ENCODE results near the gene AXIN1. TPM values are rescaled to one million over a fixed set of nuclear protein-coding genes. Genes with fewer than 3 reads are reported as not detected.

Gene AXIN1
- total RNA-seq, 1 experiment from 2014 or later, result 5.8 TPM

DNA sequence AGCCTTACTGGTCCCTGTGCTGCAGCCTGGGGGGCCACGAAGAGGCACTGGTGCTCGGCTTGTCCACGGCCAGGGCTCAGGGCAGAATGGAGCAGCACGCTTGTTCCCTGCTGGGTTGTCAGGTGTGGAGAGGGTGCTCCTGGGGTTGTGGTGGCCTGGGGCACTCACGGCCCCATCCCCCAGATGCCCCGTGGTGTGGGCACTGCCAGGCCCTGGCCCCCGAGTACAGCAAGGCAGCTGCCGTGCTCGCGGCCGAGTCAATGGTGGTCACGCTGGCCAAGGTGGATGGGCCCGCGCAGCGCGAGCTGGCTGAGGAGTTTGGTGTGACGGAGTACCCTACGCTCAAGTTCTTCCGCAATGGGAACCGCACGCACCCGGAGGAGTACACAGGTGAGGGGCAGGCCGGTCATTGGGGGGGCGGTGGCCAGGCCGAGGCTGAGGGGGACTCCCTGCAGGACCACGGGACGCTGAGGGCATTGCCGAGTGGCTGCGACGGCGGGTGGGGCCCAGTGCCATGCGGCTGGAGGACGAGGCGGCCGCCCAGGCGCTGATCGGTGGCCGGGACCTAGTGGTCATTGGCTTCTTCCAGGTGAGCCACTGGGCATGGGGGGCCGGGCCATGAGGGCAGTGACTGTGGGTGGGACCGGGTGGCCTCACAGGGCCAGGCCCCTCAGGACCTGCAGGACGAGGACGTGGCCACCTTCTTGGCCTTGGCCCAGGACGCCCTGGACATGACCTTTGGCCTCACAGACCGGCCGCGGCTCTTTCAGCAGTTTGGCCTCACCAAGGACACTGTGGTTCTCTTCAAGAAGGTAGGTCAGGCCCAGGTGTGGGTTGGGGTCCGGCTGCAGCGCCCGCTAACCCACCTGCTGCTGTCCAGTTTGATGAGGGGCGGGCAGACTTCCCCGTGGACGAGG is 68.1 kb downstream of the AXIN1 start:
- DNase-seq (ENCODE audit: low read depth), result no peak

DNA sequence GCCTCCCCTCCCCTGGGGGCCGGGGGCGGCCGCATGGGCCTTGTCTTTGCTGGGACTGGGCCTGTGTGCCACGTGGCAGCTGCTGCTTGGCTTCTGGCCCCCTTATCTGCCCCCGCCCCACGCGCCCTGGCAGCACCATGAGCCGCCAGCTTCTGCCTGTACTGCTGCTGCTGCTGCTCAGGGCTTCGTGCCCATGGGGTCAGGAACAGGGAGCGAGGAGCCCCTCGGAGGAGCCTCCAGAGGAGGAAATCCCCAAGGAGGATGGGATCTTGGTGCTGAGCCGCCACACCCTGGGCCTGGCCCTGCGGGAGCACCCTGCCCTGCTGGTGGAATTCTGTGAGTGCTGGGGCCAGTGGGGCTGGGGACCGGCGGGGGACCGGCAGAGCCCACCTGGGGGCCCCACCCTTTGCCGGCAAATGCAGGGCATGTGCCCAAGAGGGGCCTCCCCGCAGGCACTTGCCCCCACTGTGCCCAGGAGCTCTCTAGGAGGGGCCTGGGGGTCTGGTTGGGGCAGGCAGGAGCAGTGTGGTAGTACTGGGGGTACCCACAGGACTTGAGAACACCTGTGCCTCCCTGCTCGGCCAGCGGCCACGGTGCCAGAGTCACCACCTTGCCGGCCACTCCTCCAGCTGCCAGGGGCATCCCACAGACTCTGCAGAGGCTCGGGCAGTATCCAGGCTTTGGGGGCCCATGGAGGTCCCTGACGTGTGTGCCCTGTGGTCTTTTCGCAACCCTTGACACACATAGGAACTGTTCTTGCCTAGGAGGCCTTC is 69.3 kb downstream of the AXIN1 start, which contains the start of gene PDIA2:
PDIA2 (plus strand) TSS at position 132 of the 773 bp plus-strand sequence; CDS start at position 138, 6 bp downstream.
- DNase-seq (ENCODE audit: low read depth), result no peak

DNA sequence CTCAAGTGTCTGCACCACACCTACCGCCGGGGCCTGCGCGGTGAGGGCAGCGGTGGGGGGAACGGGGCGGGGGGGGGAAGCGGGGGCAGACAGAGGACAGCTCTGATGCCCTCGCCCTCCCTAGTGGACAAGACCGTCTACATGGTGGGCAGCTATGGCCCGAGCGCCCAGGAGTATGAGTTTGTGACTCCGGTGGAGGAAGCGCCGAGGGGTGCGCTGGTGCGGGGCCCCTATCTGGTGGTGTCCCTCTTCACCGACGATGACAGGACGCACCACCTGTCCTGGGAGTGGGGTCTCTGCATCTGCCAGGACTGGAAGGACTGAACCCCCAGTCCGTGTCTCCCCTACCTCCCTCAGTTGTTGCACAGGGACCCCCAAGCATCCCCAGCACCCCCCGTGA is 70.0 kb downstream of the AXIN1 start:
- no peak for DNase-seq (ENCODE audit: low read depth)

DNA sequence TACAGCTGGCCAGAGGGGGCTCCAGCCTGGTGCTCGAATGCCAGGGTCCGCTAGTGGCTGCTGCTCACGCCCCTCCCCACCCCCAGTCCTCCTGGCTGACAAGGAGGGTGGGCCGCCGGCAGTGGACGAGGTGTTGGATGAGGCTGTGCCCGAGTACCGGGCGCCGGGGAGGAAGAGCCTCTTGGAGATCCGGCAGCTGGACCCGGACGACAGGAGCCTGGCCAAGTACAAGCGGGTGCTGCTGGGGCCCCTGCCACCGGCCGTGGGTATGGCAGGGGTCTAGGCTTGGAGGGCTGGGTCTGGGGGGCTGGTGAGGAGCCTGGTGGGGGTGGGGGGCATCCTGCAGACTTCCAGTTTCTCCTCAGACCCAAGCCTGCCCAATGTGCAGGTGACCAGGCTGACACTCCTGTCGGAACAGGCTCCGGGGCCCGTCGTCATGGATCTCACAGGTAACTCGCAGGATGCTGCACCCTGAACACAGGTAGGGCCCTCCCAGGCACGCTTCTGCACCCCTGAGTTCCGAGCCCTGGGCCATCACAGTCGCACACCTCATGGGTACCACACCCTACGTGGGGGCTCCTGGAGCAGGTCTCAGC is 70.8 kb downstream of the AXIN1 start:
- no peak for DNase-seq (ENCODE audit: low read depth)

DNA sequence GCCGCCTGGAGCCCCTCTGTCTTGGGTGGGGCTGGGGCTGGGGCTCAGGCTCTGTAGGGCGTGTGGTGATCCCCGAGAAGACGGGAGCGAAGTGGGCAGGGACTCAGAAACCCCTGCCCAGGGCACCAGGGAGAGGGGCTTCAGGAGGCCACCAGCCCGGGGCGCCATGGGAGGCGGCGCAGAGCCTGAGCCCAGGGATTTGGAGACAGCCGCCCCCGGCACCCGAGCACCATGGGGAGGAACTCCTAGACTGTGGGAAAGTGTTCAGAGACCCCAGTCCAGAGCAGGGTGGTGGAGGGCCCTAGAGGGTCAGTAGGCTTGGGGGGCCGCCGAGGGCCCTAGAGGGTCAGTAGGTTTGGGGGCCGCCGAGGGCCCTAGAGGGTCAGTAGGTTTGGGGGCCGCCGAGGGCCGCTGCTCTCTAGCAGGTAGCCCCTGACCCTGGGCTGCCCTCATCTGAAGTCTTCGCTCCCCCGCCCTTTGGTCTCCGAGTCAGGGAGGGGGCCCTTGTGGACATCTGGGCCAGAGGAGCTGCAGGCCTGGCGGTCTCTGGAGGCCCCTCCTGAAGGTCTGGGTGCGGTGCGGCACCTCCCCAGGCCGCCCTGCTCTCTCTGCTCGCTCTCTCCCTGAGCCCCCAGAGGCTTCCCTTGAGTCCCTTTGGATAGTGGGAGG is 71.4 kb downstream of the AXIN1 start:
- DNase-seq (ENCODE audit: low read depth), result no peak

- DNase-seq (ENCODE audit: low read depth), result no peak
Observed at GRCh38 chr16:280552-280951, 72.0 kb downstream of the AXIN1 start, which contains the start of gene ARHGDIG. Gene ARHGDIG (plus strand): TSS chr16:280591. CDS start chr16:280681, 90 bp downstream.

- DNase-seq (ENCODE audit: low read depth), result no peak
Observed at GRCh38 chr16:280005-280460, 72.5 kb downstream of the AXIN1 start.

DNA sequence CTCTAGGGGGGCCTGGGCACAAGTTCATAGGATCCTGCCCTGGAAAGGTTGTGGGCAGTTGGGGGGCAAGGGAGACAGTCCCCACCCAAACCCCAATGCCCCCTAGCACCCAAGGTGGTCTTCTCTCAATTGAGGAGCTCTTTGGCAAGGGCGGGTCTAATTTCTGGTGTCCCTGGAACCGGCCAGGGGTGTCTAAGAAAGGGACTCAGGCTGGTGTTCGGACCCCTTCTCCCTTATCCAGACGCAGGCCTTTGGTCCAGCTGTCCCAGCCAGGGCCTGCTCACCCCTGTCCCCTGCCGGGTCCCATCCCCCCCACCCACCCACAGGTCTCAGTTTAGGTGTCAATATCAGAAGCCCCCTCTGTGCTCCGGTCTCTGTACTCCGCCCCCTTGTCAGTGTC is 73.0 kb downstream of the AXIN1 start:
- no peak for DNase-seq (ENCODE audit: low read depth)

GRCh38 chr16:278863-279366 is 73.6 kb downstream of the AXIN1 start:
- DNase-seq (ENCODE audit: low read depth), result peak; percentile 25

DNA sequence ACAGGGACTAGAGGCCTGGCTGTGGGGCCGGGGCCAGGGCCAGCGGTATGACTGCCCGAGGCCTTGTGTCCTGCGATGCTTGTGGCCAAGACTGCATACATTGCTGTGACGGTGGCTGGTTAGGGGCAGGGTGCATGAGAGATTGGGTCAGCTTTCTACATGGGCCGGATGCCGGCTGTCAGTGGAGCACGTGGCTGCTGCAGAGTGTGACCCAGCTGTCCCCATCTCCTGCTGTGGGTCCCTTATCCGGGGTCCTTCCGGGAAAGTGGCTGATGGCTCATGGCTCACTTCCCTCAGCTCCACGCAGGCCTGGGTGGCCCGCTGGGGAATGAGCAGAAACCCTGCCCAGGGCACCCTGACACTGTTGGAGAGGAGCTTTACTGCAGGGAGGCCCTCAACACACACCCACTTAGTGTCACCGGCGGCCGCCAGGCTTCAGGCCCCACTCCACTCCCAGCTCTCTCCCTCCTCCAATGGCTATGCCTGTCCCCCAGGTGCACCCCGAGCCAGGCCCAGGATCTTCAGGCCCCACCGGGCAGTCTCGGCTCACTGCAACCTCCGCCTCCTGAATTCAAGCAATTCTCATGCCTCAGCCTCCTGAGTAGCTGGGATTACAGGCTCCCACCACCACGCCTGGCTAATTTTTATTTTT is 76.0 kb downstream of the AXIN1 start:
- peak; percentile 13 for DNase-seq (ENCODE audit: low read depth)

DNA sequence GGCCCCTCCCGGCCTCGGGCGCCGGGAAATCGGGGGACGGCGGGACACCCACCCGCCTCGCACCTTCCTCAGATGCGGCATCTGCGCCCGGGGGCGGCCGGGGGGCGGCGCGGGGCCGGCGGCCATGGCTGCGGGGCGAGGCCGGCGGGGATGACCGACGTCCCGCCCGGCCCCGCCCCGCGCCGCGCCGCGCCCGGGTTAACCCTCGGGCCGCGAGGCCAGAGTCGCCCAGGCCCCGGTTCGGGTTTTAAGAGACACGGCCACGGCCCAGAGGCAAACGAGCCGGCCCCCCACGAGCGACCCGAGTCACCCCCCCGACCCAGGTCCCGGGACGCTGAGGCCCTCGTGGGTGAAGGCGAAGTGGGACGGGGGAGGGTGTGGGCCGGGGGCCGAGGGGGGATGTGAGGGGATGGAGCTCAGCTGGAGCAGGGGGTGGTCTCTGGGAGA is 76.7 kb downstream of the AXIN1 start, which contains the start of gene RGS11:
RGS11 (minus strand) TSS at position 159 of the 447 bp plus-strand sequence; CDS start at position 126, 33 bp downstream.
- no peak for DNase-seq (ENCODE audit: low read depth)

GRCh38 chr16:275041-275641 is 77.4 kb downstream of the AXIN1 start:
- no peak for DNase-seq (ENCODE audit: low read depth)

DNA sequence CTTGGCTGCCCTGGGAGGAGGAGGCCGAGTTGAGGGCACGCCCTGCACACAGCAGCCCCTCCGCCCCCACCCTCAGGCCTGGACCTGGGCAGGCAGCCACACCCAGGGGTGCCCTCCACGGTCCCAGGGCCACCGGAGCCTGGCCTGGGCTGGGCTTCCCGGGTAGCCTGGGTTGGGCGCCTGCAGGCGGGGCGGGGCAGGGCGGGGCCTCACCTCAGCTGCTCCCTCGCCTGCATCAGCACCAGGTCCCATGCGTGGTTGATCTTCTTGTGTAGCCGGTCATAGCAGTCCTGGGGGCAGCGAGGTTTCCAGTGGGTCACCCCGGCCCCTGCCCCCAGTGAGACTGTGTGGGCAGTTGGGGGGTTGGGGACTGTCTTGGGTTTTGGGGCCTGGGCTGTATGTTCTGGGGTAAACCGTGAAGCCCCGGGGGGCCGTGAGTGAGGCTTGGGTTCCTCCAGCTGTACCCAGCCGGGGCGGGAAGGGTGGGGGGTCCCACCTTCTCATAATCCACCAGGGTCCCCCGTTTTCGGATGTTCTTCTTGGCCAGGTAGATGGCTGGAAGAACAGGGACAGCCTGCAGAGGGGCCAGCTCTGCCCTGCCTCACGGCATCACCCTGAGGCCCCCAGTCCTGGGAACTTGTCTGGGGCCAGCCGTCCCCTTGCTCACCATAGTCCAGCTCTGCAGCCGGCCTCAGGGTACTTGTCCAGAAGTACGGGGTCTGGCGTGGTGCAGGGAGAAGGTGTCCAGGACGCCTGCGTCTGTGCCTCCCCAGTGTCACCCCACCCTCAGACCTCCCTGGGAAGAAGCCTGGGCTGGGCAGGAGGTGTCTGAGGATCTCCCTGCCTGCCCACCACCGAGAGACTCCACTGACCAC is 78.7 kb downstream of the AXIN1 start:
- DNase-seq (ENCODE audit: low read depth), result no peak

DNA sequence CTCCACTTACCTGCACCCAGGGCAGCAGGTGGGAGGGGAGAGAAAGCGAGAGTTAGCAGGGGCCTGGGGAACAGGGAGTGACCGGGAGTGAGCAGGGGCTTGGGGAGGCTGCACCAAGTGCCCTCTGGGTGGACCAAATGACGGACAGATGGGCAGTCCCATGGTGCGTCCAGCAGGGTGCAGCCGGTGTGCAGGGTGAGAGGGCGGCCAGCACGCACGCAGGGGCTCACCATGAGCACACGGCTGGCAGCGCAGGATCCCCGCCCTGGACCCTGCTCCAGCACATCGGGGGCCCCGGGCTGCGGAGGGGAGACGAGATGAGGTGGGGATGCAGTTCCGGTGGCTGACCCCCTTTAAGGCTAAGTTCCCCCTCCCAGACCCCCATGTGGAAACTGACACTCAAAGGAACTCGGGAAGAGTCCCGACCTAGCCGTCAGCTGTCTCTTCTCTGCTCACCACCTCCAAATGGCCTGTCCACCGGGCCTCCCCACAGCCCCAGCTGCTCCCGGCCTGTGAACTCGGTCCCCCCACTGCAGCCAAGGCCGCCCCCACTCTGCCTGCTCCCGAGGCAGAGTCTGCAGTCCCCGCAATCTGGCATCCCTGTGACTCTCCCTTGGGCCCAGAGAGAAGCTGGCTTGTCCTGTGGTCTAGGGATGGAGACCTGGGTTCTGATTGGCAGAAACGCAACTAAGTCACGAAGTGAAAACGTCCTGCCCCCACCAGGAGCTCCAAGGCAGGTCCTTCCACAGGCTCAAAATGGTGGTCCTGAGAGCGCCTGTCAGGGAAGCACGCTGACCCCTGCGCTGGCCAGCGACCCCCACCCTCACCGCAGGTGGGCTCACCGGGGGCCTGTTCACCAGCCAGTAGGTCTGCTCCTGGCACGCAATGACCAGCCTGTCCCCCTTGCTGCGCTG is 79.6 kb downstream of the AXIN1 start:
- no peak for DNase-seq (ENCODE audit: low read depth)

- DNase-seq (ENCODE audit: low read depth), result no peak
Observed at GRCh38 chr16:270381-271255, 81.9 kb downstream of the AXIN1 start.

DNA sequence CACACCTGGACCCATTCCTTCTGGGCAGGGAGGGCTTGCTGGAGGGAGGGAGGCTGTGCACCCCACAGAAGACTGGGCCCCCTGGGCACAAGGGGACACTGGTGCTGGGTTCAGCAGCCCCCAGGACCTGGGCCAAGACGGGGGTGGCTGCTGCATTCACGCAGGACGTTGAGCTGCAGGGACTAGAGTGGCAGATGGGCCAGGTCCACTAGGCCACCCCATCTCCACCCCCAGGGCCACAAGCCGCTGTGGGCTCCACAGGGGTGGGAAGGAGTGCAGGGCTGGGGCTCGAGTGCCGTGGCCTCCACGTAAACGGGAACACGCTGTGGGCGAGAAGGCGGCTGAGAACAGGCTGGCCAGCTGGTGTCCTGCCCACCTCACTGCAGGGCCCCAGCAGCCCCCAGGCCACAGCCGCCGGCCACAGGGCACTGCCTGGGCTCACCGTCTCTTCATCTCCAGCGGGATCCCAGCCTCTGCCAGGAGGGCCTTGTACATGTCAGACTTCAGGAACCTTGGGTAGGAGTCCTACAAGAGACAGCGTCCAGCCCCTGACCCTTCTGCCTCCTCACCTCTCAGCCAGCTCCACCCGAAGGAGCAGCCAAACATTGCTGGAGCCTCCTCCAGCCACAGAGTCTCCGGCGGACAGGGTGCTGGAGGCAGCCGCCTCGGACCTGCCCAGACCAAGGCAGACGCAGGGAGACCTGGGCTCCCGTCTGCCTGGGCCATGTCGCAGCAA is 83.3 kb downstream of the AXIN1 start:
- no peak for DNase-seq (ENCODE audit: low read depth)

Measured in RPMI7951 (cell line).